Measurements from ENCODE around the gene HSD17B11. TPM values are rescaled to one million over a fixed set of nuclear protein-coding genes. Genes with fewer than 3 reads are reported as not detected.

The HSD17B11 gene, protein sequence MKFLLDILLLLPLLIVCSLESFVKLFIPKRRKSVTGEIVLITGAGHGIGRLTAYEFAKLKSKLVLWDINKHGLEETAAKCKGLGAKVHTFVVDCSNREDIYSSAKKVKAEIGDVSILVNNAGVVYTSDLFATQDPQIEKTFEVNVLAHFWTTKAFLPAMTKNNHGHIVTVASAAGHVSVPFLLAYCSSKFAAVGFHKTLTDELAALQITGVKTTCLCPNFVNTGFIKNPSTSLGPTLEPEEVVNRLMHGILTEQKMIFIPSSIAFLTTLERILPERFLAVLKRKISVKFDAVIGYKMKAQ
- total RNA-seq: 52.2 TPM

DNA sequence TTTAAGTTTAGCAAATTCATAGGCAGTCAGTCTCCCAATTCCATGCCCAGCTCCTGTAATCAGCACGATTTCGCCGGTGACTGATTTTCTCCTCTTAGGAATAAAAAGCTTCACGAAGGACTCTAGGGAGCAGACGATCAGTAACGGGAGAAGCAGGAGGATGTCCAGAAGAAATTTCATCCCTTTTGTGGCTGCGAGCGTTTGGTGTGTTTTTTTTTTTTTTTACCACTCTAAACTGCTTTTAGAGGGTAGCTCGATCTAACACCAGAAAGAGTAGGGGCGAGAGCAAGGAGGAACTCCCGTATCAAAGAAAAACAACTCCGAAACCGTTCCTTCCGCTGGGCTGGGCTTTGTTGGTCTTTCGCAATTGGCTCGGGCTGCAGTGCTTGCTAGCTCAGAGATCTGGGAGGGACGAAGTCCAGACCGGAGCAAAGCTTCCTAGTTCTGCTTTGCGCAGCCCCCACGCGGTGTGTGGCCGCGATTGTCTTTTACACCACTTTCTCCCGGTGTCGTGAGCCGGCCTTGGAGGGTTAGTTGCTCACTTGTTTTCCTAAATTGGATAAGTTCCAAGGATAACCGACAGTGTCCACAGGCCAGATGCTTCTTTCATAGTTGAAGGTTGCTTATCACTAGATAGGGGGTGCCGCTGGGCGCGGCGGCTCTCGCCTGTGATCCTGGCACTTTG lies at the start of gene HSD17B11:
Gene HSD17B11, minus strand, starts transcription at position 298 of the 685 bp plus-strand sequence. Its CDS starts 118 bp downstream, at position 180.

DNA sequence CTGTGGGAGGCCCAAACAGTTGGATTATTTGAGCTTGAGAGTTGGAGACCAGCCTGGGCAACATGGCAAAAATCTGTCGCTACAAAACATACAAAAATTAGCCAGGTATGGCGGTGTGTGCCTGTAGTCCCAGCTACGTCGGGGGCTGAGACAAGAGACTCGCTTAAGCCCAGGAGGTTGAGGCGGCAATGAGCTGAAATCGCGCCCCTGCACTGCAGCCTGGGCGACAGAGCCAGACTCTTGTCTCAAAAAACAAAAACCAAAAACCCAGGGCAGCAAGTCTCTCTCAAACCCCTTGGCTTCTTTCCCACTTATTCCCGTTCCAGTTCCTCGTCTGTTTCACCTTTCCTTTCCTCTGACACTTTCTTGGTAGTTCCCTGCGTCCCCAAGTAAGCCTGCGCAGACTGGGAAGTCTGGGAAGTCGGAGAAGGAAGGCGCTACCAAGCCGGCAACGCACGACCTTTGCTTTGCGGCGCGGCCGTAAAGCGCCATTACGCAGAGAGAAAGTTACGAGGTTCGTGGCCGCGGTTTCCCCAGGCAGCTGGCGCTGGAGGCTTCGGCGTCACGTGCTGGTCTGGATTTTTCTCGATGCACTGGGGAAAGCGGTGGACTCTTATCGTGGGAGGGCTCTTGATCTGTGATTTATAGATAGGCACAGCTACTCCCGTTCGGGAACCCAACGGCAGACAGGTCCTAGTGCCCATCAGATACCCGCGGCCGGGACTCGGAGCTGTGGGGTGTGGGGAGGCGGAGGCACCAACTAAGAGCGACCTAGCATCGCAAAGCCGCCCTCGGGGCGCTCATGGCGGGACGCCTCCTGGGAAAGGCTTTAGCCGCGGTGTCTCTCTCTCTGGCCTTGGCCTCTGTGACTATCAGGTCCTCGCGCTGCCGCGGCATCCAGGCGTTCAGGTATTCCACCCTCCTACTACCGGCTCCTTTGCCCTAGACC lies 31.4 kb upstream of the HSD17B11 start, which contains the start of gene NUDT9:
Gene NUDT9, plus strand, starts transcription at position 470 of the 949 bp plus-strand sequence. Its CDS starts 333 bp downstream, at position 803.

DNA sequence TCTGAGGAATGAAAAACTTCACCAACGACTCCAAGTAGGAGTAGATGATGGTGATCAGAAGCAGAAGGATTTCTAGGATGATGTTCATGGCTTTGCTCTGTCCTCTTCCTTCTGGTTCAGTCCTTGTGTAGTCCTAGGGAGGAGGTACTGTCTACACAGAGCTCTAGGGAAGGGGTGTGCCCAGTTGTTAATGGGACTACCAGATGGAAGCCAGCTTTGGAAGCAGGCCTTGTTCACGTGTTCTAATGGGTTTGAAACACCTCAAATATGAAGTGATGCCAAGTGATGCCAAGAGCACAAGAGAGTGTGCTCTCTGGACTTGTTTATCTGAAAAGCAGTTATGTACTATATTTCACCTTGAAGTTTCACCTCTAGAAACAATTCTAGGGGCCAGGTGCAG lies 68.2 kb downstream of the HSD17B11 start, which contains the start of gene HSD17B13:
Gene HSD17B13, minus strand, starts transcription at position 129 of the 400 bp plus-strand sequence. Its CDS starts 41 bp downstream, at position 88.

Small RNA genes lying within 50 kb of the gene (small RNA-seq; reads per million reads assigned to genes)
- gene MIR5705 (ENCODE audit: low replicate concordance): not detected
- not detected for gene RN7SL681P (ENCODE audit: low replicate concordance)

Other genes starting within 250 kb of the HSD17B11 start
- 19.7 TPM for gene KLHL8, start 170.6 kb downstream of the HSD17B11 start, total RNA-seq
- 0.12 TPM for gene HSD17B13, start 68.3 kb downstream of the HSD17B11 start, total RNA-seq
- gene NUDT9, start 31.4 kb upstream of the HSD17B11 start, total RNA-seq: 29.1 TPM
- 46.2 TPM for gene SPARCL1, start 138.2 kb upstream of the HSD17B11 start, total RNA-seq
- gene DSPP, start 217.3 kb upstream of the HSD17B11 start, total RNA-seq: not detected